B cell (primary cell): ENCODE results near the gene GMPR. TPM values are rescaled to one million over a fixed set of nuclear protein-coding genes. Genes with fewer than 3 reads are reported as not detected.

Experiments used
- ATAC-seq: fragments of 200-7000 bp; cut with Tn5 transposase; one replicate; pipeline ENCODE4 v1.10.0; 2021; ENCODE audit warnings: low read depth, mild to moderate bottlenecking, moderate number of reproducible peaks, moderate library complexity
- CTCF ChIA-PET: fragments of 350-600 bp; sonication (Branson Sonifier 250); formaldehyde crosslinking; loops from one replicate; lab custom pipeline; 2021; ENCODE audit warnings: antibody characterized with exemption, inconsistent platforms; lab: Charles Lee
- POLR2A ChIA-PET: fragments of 350-600 bp; sonication (Branson Sonifier 250); formaldehyde crosslinking; loops from one replicate; lab custom pipeline; 2021; ENCODE audit warnings: antibody characterized with exemption; lab: Charles Lee
- DNase-seq: peaks from one replicate; pipeline ENCODE4 v3.0.0; 2013
- H2AFZ ChIP-seq: 2 replicates; pipeline ENCODE4 v1.6.1; 2012; ENCODE audit warnings: mild to moderate bottlenecking, low read depth, low read length; ENCODE audit not compliant: insufficient read depth, poor library complexity, severe bottlenecking
- H3K27ac ChIP-seq, 2 donors: 1 replicate in 1 of 2; 2 replicates in 1 of 2; pipeline ENCODE4 v1.5.1; 2012 to 2013; ENCODE audit warnings: low read length in 2 of 2, mild to moderate bottlenecking in 2 of 2, moderate library complexity in 1 of 2
- H3K27me3 ChIP-seq, 4 experiments: fragments of 200-600 bp in 1 of 4; sonication (generic) in 1 of 4; replicated peaks in 1 of 4; 1 replicate in 2 of 4; 2 replicates in 2 of 4; pipeline versions ENCODE4 v1.6.1 to v1.7.0; 2013 to 2016; ENCODE audit warnings: low read length in 3 of 4, mild to moderate bottlenecking in 2 of 4, mixed read lengths in 1 of 4, moderate library complexity in 1 of 4; ENCODE audit not compliant: insufficient read depth in 4 of 4, control insufficient read depth in 3 of 4; ENCODE audit errors: control extremely low read depth in 1 of 4
- H3K36me3 ChIP-seq, 2 experiments: replicated peaks in 1 of 2; 1 replicate in 1 of 2; 2 replicates in 1 of 2; pipeline versions ENCODE4 v1.6.1 to v1.7.1; 2013; ENCODE audit warnings: low read length in 1 of 2; ENCODE audit not compliant: insufficient read depth in 2 of 2, control insufficient read depth in 1 of 2; ENCODE audit errors: control extremely low read depth in 1 of 2, extremely low read depth in 1 of 2
- H3K4me1 ChIP-seq, 2 donors: fragments of 200-600 bp in 1 of 2; sonication (generic) in 1 of 2; 1 replicate in 1 of 2; 2 replicates in 1 of 2; pipeline versions ENCODE4 v1.5.1 to v1.6.1; 2013 to 2017; ENCODE audit warnings: low read length in 2 of 2; ENCODE audit not compliant: control insufficient read depth in 2 of 2, insufficient read depth in 2 of 2
- H3K4me2 ChIP-seq: replicated peaks from 2 replicates; pipeline ENCODE3; 2012; ENCODE audit warnings: mild to moderate bottlenecking, low read depth, low read length; ENCODE audit not compliant: poor library complexity, severe bottlenecking
- H3K4me3 ChIP-seq, 5 experiments: fragments of 200-600 bp in 1 of 5; sonication (generic) in 1 of 5; 1 replicate in 3 of 5; 2 replicates in 2 of 5; pipeline versions ENCODE4 v1.5.1 to v1.7.0; 2011 to 2016; ENCODE audit warnings: low read length in 4 of 5, mild to moderate bottlenecking in 4 of 5, low read depth in 2 of 5, control low read depth in 1 of 5, moderate library complexity in 1 of 5; ENCODE audit not compliant: insufficient read depth in 1 of 5; ENCODE audit errors: control extremely low read depth in 1 of 5, extremely low read depth in 1 of 5
- H3K79me2 ChIP-seq: fragments of 200-600 bp; sonication (generic); one replicate; pipeline ENCODE4 v1.6.0; 2016; ENCODE audit warnings: low read length; ENCODE audit not compliant: control insufficient read depth, insufficient read depth
- H3K9ac ChIP-seq: fragments of 200-600 bp; sonication (generic); 2 replicates; pipeline ENCODE4 v1.6.1; 2017; ENCODE audit warnings: mild to moderate bottlenecking, low read length, moderate library complexity
- H3K9me3 ChIP-seq, 3 donors: one replicate each; pipeline versions ENCODE4 v1.6.1 to v1.7.1; 2013; ENCODE audit warnings: low read length in 2 of 3; ENCODE audit not compliant: control insufficient read depth in 2 of 3, insufficient read depth in 1 of 3; ENCODE audit errors: control extremely low read depth in 1 of 3
- H4K20me1 ChIP-seq: 2 replicates; pipeline ENCODE4 v1.6.0; 2012; ENCODE audit warnings: mild to moderate bottlenecking, low read length; ENCODE audit not compliant: insufficient read depth, control insufficient read depth, poor library complexity, severe bottlenecking
- H3K27ac Mint-ChIP-seq: one replicate; pipeline ENCODE4 v1.8.0; 2021; ENCODE audit warnings: mixed read lengths
- H3K27me3 Mint-ChIP-seq: one replicate; pipeline ENCODE4 v1.8.0; 2021; ENCODE audit warnings: mixed read lengths
- H3K4me1 Mint-ChIP-seq: one replicate; pipeline ENCODE4 v1.8.0; 2021; ENCODE audit warnings: mixed read lengths
- H3K4me3 Mint-ChIP-seq: one replicate; pipeline ENCODE4 v1.8.0; 2021; ENCODE audit warnings: mixed read lengths
- H3K9me3 Mint-ChIP-seq: one replicate; pipeline ENCODE4 v1.8.0; 2022; ENCODE audit warnings: mixed read lengths; ENCODE audit not compliant: insufficient read depth
- CTCF ChIP-seq: fragments of 200-600 bp; IDR thresholded peaks from one replicate; pipeline ENCODE4 v1.8.0; 2022; ENCODE audit warnings: antibody characterized with exemption, mild to moderate bottlenecking
- EZH2 ChIP-seq: IDR thresholded peaks from 2 replicates; pipeline ENCODE4 v1.6.1; 2012; ENCODE audit warnings: borderline replicate concordance, low read depth, mild to moderate bottlenecking, moderate library complexity, low read length; ENCODE audit not compliant: insufficient read depth, poor library complexity, severe bottlenecking
- WGBS: methylation state at CpG from one replicate; pipeline ENCODE4 v1.1.5; 2013; ENCODE audit warnings: missing lambda C conversion rate; ENCODE audit not compliant: insufficient coverage; 5-methylcytosine and 5-hydroxymethylcytosine counted together
- intact Hi-C: fragments of 100-400 bp; cut with micrococcal nuclease; formaldehyde crosslinking; loops from one replicate; pipeline ENCODE4 v1.10.0; 2022
- polyA plus RNA-seq: library from polyadenylated mRNA; depleted of rRNA; stranded (reverse); fragments of >200 nt; gene quantifications from 2 replicates; pipeline ENCODE4 v1.2.3, GENCODE V29; 2012
- total RNA-seq, 2 donors: library from RNA; stranded (reverse); fragments of 120-200 nt in 1 of 2; gene quantifications; 1 replicate in 1 of 2; 2 replicates in 1 of 2; pipeline versions ENCODE4 v1.2.3 to v1.2.4, GENCODE V29; 2013 to 2022

Gene GMPR
- total and polyA plus RNA-seq, 2 donors (not counting 1 experiment from before 2014, with no cell fraction given): 0.82 TPM; not detected in 1

GRCh38 chr6:16216501-16217155, 21.8 kb upstream of the GMPR start:
- WGBS: 39% methylated on average over 37 of the region's 43 CpGs
- H3K27ac ChIP-seq: no peak overlapping the region
- peaks cover 49% of the 10 kb centered on the region for H3K27me3 Mint-ChIP-seq
- ATAC-seq: no peak
- H3K4me1 ChIP-seq: no peaks in the 10 kb centered on the region
- no peak overlapping the region for H3K4me2 ChIP-seq
- no peak overlapping the region for H3K27ac Mint-ChIP-seq
- no peak overlapping the region for H3K9ac ChIP-seq
- no peak overlapping the region for H3K4me3 ChIP-seq
- H4K20me1 ChIP-seq: no peaks in the 10 kb centered on the region
- TF ChIP-seq CTCF (no peak), EZH2 (no peak)
- CTCF ChIA-PET: interaction anchor here (0.5 to 4.0 kb wide), 2 partner anchors 11 to 16 kb away, joined by 3 to 19 read pairs; no protein-coding TSS in a partner anchor
- H3K9me3 ChIP-seq: peaks cover 0 to 5% (median 0%) of the 10 kb centered on the region in 3 donors
- no peak overlapping the region for H3K4me3 Mint-ChIP-seq
- H3K4me1 Mint-ChIP-seq: peaks cover 3% of the 10 kb centered on the region
- no peaks in the 10 kb centered on the region for H3K36me3 ChIP-seq
- H2AFZ ChIP-seq: no peak overlapping the region
- intact Hi-C loops: no loop called here
- no peaks in the 10 kb centered on the region for H3K9me3 Mint-ChIP-seq
- H3K27me3 ChIP-seq: peaks cover 0 to 22% (median 5%) of the 10 kb centered on the region in 4 experiments
- DNase-seq: no peak
- H3K79me2 ChIP-seq: no peaks in the 10 kb centered on the region
- POLR2A ChIA-PET: interaction anchor here (0.8 kb wide), 1 partner anchor 88 kb away, joined by 3 read pairs; the partner anchor contains the start of gene MYLIP

- no peaks in the 10 kb centered on the region for H3K9me3 Mint-ChIP-seq
- H3K27me3 ChIP-seq: peaks cover 0 to 22% (median 5%) of the 10 kb centered on the region in 4 experiments
- no peak overlapping the region for H3K4me2 ChIP-seq
- WGBS: 94% methylated on average over 14 of the region's 17 CpGs
- no peaks in the 10 kb centered on the region for H4K20me1 ChIP-seq
- ChIA-PET CTCF (interaction anchor here (0.5 to 4.0 kb wide), 2 partner anchors 12 to 16 kb away, joined by 3 to 19 read pairs; no protein-coding TSS in a partner anchor), POLR2A (no interaction called here)
- H3K27ac Mint-ChIP-seq: no peak overlapping the region
- no peak overlapping the region for H3K27ac ChIP-seq
- H3K9ac ChIP-seq: no peak overlapping the region
- peaks cover 44% of the 10 kb centered on the region for H3K27me3 Mint-ChIP-seq
- ATAC-seq: no peak
- TF ChIP-seq CTCF: no peak
- no peak for TF ChIP-seq EZH2
- H3K4me1 ChIP-seq: no peaks in the 10 kb centered on the region
- H3K4me1 Mint-ChIP-seq: peaks cover 3% of the 10 kb centered on the region
- no peak overlapping the region for H3K4me3 Mint-ChIP-seq
- intact Hi-C loops: no loop called here
- no peak overlapping the region for H3K4me3 ChIP-seq
- H3K36me3 ChIP-seq: no peaks in the 10 kb centered on the region
- H3K79me2 ChIP-seq: no peaks in the 10 kb centered on the region
- H3K9me3 ChIP-seq: peaks cover 0 to 5% (median 0%) of the 10 kb centered on the region in 3 donors
- no peak for DNase-seq
- H2AFZ ChIP-seq: no peak overlapping the region
These were observed 21.1 kb upstream of the GMPR start for GRCh38 chr6:16217156-16217721.
